GM23338 (cell line): Measurements from ENCODE around the gene ATXN8OS. TPM values are rescaled to one million over a fixed set of nuclear protein-coding genes. Genes with fewer than 3 reads are reported as not detected.

ENCODE experiments used
- ATAC-seq: fragments of 200-7000 bp; cut with Tn5 transposase; 3 replicates; pipeline ENCODE4 v1.9.1; 2020
- DNase-seq: peaks from one replicate; pipeline ENCODE4 v3.0.0-alpha.2; 2015; ENCODE audit warnings: low spot score
- H2AFZ ChIP-seq: fragments of 200-600 bp; sonication (generic); 2 replicates; pipeline ENCODE4 v1.8.0; 2016; ENCODE audit warnings: antibody characterized with exemption, mild to moderate bottlenecking, moderate library complexity
- H3F3A ChIP-seq: fragments of 200-600 bp; sonication (generic); replicated peaks from 2 replicates; pipeline ENCODE4 v1.8.0; 2017; ENCODE audit warnings: antibody characterized with exemption, mixed run types, low read depth
- H3K27ac ChIP-seq: fragments of 200-600 bp; sonication (generic); 2 replicates; pipeline ENCODE4 v1.6.1; 2016; ENCODE audit warnings: low read depth
- H3K27me3 ChIP-seq: fragments of 200-600 bp; sonication (generic); 2 replicates; pipeline ENCODE4 v1.8.0; 2016; ENCODE audit warnings: mild to moderate bottlenecking, mixed run types, moderate library complexity; ENCODE audit not compliant: insufficient read depth
- H3K36me3 ChIP-seq: fragments of 200-600 bp; sonication (generic); 2 replicates; pipeline ENCODE4 v1.8.0; 2016; ENCODE audit warnings: mild to moderate bottlenecking; ENCODE audit not compliant: insufficient read depth
- H3K4me1 ChIP-seq: fragments of 200-600 bp; sonication (generic); 2 replicates; pipeline ENCODE4 v1.8.0; 2016; ENCODE audit warnings: mild to moderate bottlenecking, moderate library complexity; ENCODE audit not compliant: insufficient read depth
- H3K4me2 ChIP-seq: fragments of 200-600 bp; sonication (generic); 2 replicates; pipeline ENCODE4 v1.7.1; 2017; ENCODE audit warnings: mixed run types
- H3K4me3 ChIP-seq: fragments of 200-600 bp; sonication (generic); 2 replicates; pipeline ENCODE4 v1.6.1; 2016; ENCODE audit warnings: mixed run types
- H3K79me2 ChIP-seq: fragments of 200-600 bp; sonication (generic); replicated peaks from 2 replicates; pipeline ENCODE4 v1.8.0; 2017; ENCODE audit warnings: mild to moderate bottlenecking; ENCODE audit not compliant: insufficient read depth
- H3K9me2 ChIP-seq: fragments of 200-600 bp; sonication (generic); 2 replicates; pipeline ENCODE4 v1.8.0; 2017; ENCODE audit not compliant: insufficient read depth
- H4K20me1 ChIP-seq: fragments of 200-600 bp; sonication (generic); replicated peaks from 2 replicates; pipeline ENCODE4 v1.8.0; 2017; ENCODE audit warnings: mild to moderate bottlenecking; ENCODE audit not compliant: insufficient read depth
- H3K27ac Mint-ChIP-seq: 2 replicates; pipeline ENCODE4 v1.8.0; 2020; ENCODE audit warnings: inconsistent platforms, mild to moderate bottlenecking, moderate library complexity, mixed read lengths
- H3K27me3 Mint-ChIP-seq: 3 replicates; pipeline ENCODE4 v1.8.0; 2022; ENCODE audit warnings: low read depth, mild to moderate bottlenecking, moderate library complexity, mixed read lengths, inconsistent platforms; ENCODE audit not compliant: insufficient read depth, poor library complexity
- H3K36me3 Mint-ChIP-seq: 3 replicates; pipeline ENCODE4 v1.8.0; 2021; ENCODE audit warnings: low read depth, mild to moderate bottlenecking, inconsistent platforms, moderate library complexity, mixed read lengths
- H3K4me1 Mint-ChIP-seq: 3 replicates; pipeline ENCODE4 v1.8.0; 2020; ENCODE audit warnings: mild to moderate bottlenecking, inconsistent platforms, mixed read lengths
- H3K4me3 Mint-ChIP-seq: 3 replicates; pipeline ENCODE4 v1.8.0; 2021; ENCODE audit warnings: moderate library complexity, mild to moderate bottlenecking, inconsistent platforms, mixed read lengths
- H3K9me3 Mint-ChIP-seq: 3 replicates; pipeline ENCODE4 v1.8.0; 2020; ENCODE audit warnings: moderate library complexity, mild to moderate bottlenecking, inconsistent platforms, mixed read lengths
- CREB1 ChIP-seq: fragments of 250-450 bp; sonication (Bioruptor Pico); IDR thresholded peaks from 2 replicates; pipeline ENCODE4 v1.5.0; 2020; ENCODE audit warnings: low read depth, mild to moderate bottlenecking, moderate library complexity
- ETS1 ChIP-seq: IDR thresholded peaks from 2 replicates; pipeline ENCODE4 v1.6.1; 2016; ENCODE audit warnings: antibody characterized with exemption
- EZH2 ChIP-seq: fragments of 200-600 bp; sonication (generic); IDR thresholded peaks from one replicate; pipeline ENCODE4 v1.8.0; 2017; ENCODE audit warnings: antibody characterized with exemption, mild to moderate bottlenecking, low read depth; ENCODE audit not compliant: unreplicated experiment
- EZH2phosphoT487 ChIP-seq: fragments of 200-600 bp; sonication (generic); IDR thresholded peaks from one replicate; pipeline ENCODE4 v1.8.1; 2018; ENCODE audit warnings: antibody characterized with exemption; ENCODE audit not compliant: unreplicated experiment
- JUNB ChIP-seq: IDR thresholded peaks from one replicate; pipeline ENCODE4 v1.6.1; 2016; ENCODE audit warnings: antibody characterized with exemption; ENCODE audit not compliant: unreplicated experiment
- NANOG ChIP-seq: IDR thresholded peaks from 2 replicates; pipeline ENCODE4 v1.6.1; 2016; ENCODE audit warnings: antibody characterized with exemption, borderline replicate concordance
- POLR2AphosphoS5 ChIP-seq: IDR thresholded peaks from 2 replicates; pipeline ENCODE4 v1.6.1; 2016; ENCODE audit warnings: antibody characterized with exemption, low read depth
- REST ChIP-seq: IDR thresholded peaks from one replicate; pipeline ENCODE4 v1.6.1; 2018; ENCODE audit warnings: antibody characterized with exemption; ENCODE audit not compliant: unreplicated experiment
- STAT1 ChIP-seq: IDR thresholded peaks from one replicate; pipeline ENCODE4 v1.6.1; 2016; ENCODE audit warnings: antibody characterized with exemption; ENCODE audit not compliant: unreplicated experiment
- ZNF114 ChIP-seq: fragments of 250-450 bp; sonication (Bioruptor Pico); IDR thresholded peaks from 2 replicates; pipeline ENCODE4 v1.5.0; 2020; ENCODE audit warnings: mild to moderate bottlenecking, moderate library complexity
- ZNF331 ChIP-seq: fragments of 250-450 bp; sonication (Bioruptor Pico); IDR thresholded peaks from 2 replicates; pipeline ENCODE4 v1.5.0; 2020; ENCODE audit warnings: low read depth, mild to moderate bottlenecking, moderate library complexity
- polyA plus RNA-seq: library from polyadenylated mRNA; unstranded; fragments of >200 nt; fragmentation: Nextera tagmentation; extraction: Ambion mirVana; gene quantifications from 2 replicates; pipeline ENCODE4 v1.2.1, GENCODE V29; 2016
- total RNA-seq: library from RNA; depleted of rRNA; stranded (reverse); fragments of >200 nt; shearing (Covaris generic); gene quantifications from 2 replicates; pipeline ENCODE4 v1.2.3, GENCODE V29; 2014
- TF ChIP-seq, protein P1 (sequence below), 2 experiments: fragments of 200-600 bp in 1 of 2; sonication (generic) in 1 of 2; conservative IDR thresholded peaks; 2 replicates each; pipeline versions ENCODE4 v1.5.1 to v1.6.1; 2016 to 2017; ENCODE audit warnings: antibody characterized with exemption in 2 of 2, low read depth in 2 of 2, mild to moderate bottlenecking in 2 of 2, moderate library complexity in 1 of 2
- TF ChIP-seq, protein P2 (sequence below): fragments of 250-450 bp; sonication (Bioruptor Pico); IDR thresholded peaks from 2 replicates; pipeline ENCODE4 v1.5.0; 2020; ENCODE audit warnings: mild to moderate bottlenecking, moderate library complexity

The ATXN8OS gene
- total and polyA plus RNA-seq, 2 experiments from 2014 or later, result not detected

DNA sequence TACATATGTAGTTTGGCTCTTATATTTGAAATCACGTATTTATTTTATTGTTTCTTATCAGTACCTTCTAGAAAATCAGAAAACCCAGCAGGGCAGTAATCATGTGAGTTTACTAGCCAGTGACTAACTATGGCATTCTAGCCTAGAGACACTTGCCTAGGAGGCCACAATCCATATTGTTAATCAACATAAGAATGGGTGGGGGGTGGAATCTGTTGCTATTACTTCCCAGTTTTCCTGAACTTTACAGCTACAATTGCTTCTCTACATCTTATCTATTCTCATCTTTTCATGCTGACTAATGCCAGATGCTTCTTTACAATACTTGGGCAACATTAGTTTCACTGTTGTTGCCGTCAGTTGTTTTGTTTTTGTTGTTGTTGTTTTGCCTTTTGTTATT lies 18.7 kb upstream of the ATXN8OS start:
- peak; percentile 64 for DNase-seq
- TF ChIP-seq, protein P1, sequence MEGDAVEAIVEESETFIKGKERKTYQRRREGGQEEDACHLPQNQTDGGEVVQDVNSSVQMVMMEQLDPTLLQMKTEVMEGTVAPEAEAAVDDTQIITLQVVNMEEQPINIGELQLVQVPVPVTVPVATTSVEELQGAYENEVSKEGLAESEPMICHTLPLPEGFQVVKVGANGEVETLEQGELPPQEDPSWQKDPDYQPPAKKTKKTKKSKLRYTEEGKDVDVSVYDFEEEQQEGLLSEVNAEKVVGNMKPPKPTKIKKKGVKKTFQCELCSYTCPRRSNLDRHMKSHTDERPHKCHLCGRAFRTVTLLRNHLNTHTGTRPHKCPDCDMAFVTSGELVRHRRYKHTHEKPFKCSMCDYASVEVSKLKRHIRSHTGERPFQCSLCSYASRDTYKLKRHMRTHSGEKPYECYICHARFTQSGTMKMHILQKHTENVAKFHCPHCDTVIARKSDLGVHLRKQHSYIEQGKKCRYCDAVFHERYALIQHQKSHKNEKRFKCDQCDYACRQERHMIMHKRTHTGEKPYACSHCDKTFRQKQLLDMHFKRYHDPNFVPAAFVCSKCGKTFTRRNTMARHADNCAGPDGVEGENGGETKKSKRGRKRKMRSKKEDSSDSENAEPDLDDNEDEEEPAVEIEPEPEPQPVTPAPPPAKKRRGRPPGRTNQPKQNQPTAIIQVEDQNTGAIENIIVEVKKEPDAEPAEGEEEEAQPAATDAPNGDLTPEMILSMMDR (conservative IDR thresholded peaks at IDR 0.05; ENCODE audit: low read depth in 2 of 2), result no peak
- TF ChIP-seq, protein P2, sequence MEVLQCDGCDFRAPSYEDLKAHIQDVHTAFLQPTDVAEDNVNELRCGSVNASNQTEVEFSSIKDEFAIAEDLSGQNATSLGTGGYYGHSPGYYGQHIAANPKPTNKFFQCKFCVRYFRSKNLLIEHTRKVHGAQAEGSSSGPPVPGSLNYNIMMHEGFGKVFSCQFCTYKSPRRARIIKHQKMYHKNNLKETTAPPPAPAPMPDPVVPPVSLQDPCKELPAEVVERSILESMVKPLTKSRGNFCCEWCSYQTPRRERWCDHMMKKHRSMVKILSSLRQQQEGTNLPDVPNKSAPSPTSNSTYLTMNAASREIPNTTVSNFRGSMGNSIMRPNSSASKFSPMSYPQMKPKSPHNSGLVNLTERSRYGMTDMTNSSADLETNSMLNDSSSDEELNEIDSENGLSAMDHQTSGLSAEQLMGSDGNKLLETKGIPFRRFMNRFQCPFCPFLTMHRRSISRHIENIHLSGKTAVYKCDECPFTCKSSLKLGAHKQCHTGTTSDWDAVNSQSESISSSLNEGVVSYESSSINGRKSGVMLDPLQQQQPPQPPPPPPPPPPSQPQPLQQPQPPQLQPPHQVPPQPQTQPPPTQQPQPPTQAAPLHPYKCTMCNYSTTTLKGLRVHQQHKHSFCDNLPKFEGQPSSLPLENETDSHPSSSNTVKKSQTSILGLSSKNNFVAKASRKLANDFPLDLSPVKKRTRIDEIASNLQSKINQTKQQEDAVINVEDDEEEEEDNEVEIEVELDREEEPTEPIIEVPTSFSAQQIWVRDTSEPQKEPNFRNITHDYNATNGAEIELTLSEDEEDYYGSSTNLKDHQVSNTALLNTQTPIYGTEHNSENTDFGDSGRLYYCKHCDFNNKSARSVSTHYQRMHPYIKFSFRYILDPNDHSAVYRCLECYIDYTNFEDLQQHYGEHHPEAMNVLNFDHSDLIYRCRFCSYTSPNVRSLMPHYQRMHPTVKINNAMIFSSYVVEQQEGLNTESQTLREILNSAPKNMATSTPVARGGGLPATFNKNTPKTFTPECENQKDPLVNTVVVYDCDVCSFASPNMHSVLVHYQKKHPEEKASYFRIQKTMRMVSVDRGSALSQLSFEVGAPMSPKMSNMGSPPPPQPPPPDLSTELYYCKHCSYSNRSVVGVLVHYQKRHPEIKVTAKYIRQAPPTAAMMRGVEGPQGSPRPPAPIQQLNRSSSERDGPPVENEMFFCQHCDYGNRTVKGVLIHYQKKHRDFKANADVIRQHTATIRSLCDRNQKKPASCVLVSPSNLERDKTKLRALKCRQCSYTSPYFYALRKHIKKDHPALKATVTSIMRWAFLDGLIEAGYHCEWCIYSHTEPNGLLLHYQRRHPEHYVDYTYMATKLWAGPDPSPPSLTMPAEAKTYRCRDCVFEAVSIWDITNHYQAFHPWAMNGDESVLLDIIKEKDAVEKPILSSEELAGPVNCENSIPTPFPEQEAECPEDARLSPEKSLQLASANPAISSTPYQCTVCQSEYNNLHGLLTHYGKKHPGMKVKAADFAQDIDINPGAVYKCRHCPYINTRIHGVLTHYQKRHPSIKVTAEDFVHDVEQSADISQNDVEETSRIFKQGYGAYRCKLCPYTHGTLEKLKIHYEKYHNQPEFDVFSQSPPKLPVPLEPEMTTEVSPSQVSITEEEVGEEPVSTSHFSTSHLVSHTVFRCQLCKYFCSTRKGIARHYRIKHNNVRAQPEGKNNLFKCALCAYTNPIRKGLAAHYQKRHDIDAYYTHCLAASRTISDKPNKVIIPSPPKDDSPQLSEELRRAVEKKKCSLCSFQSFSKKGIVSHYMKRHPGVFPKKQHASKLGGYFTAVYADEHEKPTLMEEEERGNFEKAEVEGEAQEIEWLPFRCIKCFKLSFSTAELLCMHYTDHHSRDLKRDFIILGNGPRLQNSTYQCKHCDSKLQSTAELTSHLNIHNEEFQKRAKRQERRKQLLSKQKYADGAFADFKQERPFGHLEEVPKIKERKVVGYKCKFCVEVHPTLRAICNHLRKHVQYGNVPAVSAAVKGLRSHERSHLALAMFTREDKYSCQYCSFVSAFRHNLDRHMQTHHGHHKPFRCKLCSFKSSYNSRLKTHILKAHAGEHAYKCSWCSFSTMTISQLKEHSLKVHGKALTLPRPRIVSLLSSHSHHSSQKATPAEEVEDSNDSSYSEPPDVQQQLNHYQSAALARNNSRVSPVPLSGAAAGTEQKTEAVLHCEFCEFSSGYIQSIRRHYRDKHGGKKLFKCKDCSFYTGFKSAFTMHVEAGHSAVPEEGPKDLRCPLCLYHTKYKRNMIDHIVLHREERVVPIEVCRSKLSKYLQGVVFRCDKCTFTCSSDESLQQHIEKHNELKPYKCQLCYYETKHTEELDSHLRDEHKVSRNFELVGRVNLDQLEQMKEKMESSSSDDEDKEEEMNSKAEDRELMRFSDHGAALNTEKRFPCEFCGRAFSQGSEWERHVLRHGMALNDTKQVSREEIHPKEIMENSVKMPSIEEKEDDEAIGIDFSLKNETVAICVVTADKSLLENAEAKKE, result no peak
- TF ChIP-seq ZNF114 (CRISPR knock-in tag) (no peak), JUNB (no peak), NANOG (no peak), ZNF331 (no peak), POLR2AphosphoS5 (no peak), ETS1 (no peak), REST (no peak), STAT1 (no peak), CREB1 (CRISPR knock-in tag) (no peak), EZH2phosphoT487 (no peak), EZH2 (no peak)
- H3K9me3 Mint-ChIP-seq, result no peaks in the 10 kb centered on the region

More for the DNA sequence above, 18.7 kb upstream of the ATXN8OS start:
- H3K27me3 ChIP-seq, result no peaks in the 10 kb centered on the region
- H3K4me1 Mint-ChIP-seq, result peaks cover 14% of the 10 kb centered on the region
- ATAC-seq, result peak; percentile 69
- no peak overlapping the region for H2AFZ ChIP-seq
- no peaks in the 10 kb centered on the region for H3K36me3 Mint-ChIP-seq
- H3K36me3 ChIP-seq, result no peaks in the 10 kb centered on the region
- H3K79me2 ChIP-seq, result no peaks in the 10 kb centered on the region
- H3K4me3 Mint-ChIP-seq, result peak overlapping the region; percentile 42; the same call in 2 of the 3 replicates
- H3K27me3 Mint-ChIP-seq, result peaks cover 2% of the 10 kb centered on the region
- H4K20me1 ChIP-seq, result no peaks in the 10 kb centered on the region
- H3K27ac ChIP-seq, result no peak overlapping the region
- no peaks in the 10 kb centered on the region for H3F3A ChIP-seq
- no peak overlapping the region for H3K4me3 ChIP-seq
- 0 out of 2 replicates have a peak overlapping the region, but pooled peaks have one; percentile 33 for H3K4me2 ChIP-seq
- H3K27ac Mint-ChIP-seq, result peak overlapping the region; percentile 90
- no peaks in the 10 kb centered on the region for H3K9me2 ChIP-seq
- 0 out of 2 replicates have a peak, but pooled peaks cover 6% of the 10 kb centered on the region for H3K4me1 ChIP-seq
